Measurements from ENCODE around the gene BAHD1.
"Not testable (repeated sequence)": the region's sequence is repeated elsewhere in the genome, so short reads cannot be mapped to it uniquely, and the experiment has no call there.

Gene BAHD1

DNA sequence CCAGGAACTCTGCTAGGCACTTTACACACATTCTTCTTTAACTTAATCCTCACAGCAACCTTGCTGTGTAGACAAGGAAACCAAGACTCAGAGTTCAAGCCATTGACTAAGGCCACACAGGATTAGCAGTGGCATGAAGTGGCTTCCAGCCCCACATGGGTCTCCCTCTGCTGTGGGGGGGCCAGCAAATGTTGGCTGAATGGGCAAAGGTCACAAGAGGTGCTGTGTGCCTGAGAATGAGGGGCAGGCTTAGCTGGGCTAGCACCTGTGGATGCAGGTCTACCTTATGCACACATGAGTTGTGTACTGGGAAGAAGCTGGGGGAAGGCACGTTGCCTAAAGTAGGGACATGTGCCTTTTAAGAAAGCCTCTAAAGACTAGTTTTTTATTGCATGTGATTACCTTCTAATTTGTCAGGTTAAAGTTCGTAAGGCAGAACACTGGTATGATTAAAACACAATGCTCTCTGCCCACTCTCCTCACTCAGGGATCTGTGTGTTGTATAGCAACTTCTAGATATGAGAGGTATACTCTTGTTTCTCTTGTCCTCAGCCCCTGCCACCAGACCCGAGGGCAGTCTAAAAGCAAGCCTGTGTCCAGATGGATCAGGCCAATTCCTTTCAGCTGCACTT is 10.9 kb downstream of the BAHD1 start:
- Histone ChIP-seq H3K27ac (ENCODE audit: low read length) (no peak overlapping the region), H3K27me3 (ENCODE audit: low read depth, low read length) (no peaks in the 10 kb centered on the region), H3K4me1 (ENCODE audit: control insufficient read depth in 1 of 2, insufficient read depth in 2 of 2, low read length in 2 of 2) (peaks cover 13 to 21% of the 10 kb centered on the region in 2 donors), H3K9me3 (ENCODE audit: control insufficient read depth in 1 of 2, low read length in 2 of 2) (no peaks in the 10 kb centered on the region), H3K36me3 (ENCODE audit: control insufficient read depth in 1 of 2, insufficient read depth in 2 of 2, low read length in 2 of 2) (no peaks in the 10 kb centered on the region), H3K4me3 (ENCODE audit: low read depth in 1 of 2, low read length in 2 of 2) (no peak overlapping the region)

DNA sequence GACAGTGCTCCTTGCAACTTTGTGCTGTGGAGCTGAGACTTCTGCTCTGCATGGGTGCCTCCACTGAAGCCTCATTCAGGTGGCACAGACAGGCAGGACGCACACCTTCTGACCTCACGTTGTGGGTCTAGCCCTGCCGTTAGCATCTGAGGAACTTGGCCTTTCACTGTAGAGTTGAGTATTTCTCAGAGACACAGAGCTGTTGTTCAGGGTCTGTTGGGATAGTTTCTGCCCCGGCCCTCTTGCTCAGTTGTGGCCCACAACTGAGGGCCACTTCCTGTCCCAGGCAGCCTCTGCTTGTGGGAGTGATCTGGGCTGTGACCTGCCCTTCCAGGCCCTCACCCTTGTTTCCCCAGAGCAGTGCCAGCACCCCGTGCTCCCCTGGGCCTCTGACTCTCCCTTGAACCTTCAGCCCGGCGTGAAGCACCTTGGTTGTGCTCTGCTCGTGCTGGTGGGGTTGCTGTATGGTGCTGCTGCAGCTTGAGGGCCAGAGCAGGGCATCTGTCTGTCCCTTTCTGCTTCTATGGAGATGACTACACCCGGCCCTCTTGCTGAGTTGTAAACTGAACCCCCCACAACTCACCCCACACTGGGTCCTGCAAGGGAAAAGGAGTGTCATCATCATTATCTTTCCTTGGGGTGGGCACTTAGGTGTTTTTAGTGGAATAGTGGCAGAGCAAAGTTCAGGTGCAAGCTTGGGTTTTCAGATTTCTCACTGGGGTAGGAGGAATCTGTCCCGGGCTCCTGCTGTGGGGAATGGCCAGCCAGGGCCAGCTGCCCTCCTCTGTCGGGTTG is 11.7 kb downstream of the BAHD1 start:
- no peaks in the 10 kb centered on the region for H3K27me3 ChIP-seq (ENCODE audit: low read depth, low read length)
- peaks cover 13 to 21% of the 10 kb centered on the region in 2 donors for H3K4me1 ChIP-seq (ENCODE audit: control insufficient read depth in 1 of 2, insufficient read depth in 2 of 2, low read length in 2 of 2)
- H3K36me3 ChIP-seq (ENCODE audit: control insufficient read depth in 1 of 2, insufficient read depth in 2 of 2, low read length in 2 of 2) = no peaks in the 10 kb centered on the region
- no peak overlapping the region for H3K4me3 ChIP-seq (ENCODE audit: low read depth in 1 of 2, low read length in 2 of 2)
- H3K9me3 ChIP-seq (ENCODE audit: control insufficient read depth in 1 of 2, low read length in 2 of 2) = no peaks in the 10 kb centered on the region
- H3K27ac ChIP-seq (ENCODE audit: low read length) = no peak overlapping the region

DNA sequence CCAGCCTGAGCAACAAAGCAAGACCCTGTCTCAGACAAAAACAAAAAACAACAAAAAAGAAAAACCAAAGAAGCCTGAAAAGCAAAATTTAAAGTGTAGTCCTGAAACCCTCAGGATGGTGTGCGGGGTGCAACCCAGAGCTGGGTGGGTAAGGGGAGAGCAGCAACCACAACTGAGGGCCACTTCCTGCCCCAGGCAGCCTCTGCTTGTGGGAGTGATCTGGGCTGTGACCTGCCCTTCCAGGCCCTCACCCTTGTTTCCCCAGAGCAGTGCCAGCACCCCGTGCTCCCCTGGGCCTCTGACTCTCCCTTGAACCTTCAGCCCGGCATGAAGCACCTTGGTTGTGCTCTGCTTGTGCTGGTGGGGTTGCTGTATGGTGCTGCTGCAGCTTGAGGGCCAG is 13.2 kb downstream of the BAHD1 start:
- not testable (repeated sequence) for H3K9me3 ChIP-seq (ENCODE audit: control insufficient read depth in 1 of 2, low read length in 2 of 2); H3K27me3 ChIP-seq (ENCODE audit: low read depth, low read length); H3K36me3 ChIP-seq (ENCODE audit: control insufficient read depth in 1 of 2, insufficient read depth in 2 of 2, low read length in 2 of 2); H3K4me3 ChIP-seq (ENCODE audit: low read depth in 1 of 2, low read length in 2 of 2); H3K27ac ChIP-seq (ENCODE audit: low read length)
- peaks cover 13 to 21% of the 10 kb centered on the region in 2 donors for H3K4me1 ChIP-seq (ENCODE audit: control insufficient read depth in 1 of 2, insufficient read depth in 2 of 2, low read length in 2 of 2)

DNA sequence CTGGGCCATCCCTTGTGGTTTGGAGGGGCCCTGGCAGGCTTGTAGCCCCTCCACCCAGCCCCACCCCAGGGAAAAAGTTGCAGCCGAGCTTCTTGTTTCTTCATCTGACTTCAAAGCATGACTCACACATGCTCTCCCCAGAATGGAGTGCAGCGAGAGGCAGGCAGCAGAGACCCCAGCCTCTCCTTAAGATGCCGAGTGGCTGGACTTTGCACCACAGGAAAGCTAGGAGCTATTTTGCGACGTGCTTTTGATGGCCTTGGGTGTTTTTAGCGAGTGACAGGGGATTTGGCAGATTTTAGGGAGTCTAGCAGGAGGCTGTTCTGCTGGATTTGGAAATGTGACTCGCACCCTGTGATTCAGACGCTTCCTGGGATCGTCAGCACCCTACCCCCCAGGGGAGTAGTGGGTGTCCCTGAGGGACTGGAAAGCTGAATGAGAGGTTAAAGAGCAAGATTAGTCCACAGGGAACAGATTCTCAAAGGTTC is 14.2 kb downstream of the BAHD1 start:
- Histone ChIP-seq H3K27ac (ENCODE audit: low read length) (no peak overlapping the region), H3K9me3 (ENCODE audit: control insufficient read depth in 1 of 2, low read length in 2 of 2) (no peaks in the 10 kb centered on the region), H3K36me3 (ENCODE audit: control insufficient read depth in 1 of 2, insufficient read depth in 2 of 2, low read length in 2 of 2) (peaks cover under 1 to 16% of the 10 kb centered on the region in 2 donors), H3K4me3 (ENCODE audit: low read depth in 1 of 2, low read length in 2 of 2) (no peak overlapping the region), H3K27me3 (ENCODE audit: low read depth, low read length) (no peaks in the 10 kb centered on the region), H3K4me1 (ENCODE audit: control insufficient read depth in 1 of 2, insufficient read depth in 2 of 2, low read length in 2 of 2) (peaks cover 13 to 21% of the 10 kb centered on the region in 2 donors)

DNA sequence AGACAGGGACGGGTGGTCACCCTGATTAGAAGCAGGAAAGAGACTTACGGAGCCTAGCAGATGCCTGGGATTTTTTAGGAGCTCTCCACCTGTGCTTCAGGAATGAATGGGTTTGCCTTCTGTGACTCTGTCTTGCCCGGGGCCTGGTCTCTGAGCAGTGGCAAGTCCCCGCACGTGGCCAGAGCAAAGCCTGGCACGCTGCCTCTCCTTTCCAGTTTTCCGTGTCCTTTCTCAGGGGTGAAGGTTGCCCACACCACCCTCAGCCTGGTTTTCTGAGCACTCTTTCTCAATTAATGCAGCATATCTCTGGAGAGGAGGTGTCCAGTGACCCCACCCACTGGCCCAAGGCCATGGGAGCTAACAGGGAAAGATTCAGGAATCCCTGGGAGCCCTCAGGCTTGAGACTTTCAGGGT is 15.6 kb downstream of the BAHD1 start:
- no peak overlapping the region for H3K4me3 ChIP-seq (ENCODE audit: low read depth in 1 of 2, low read length in 2 of 2)
- H3K9me3 ChIP-seq (ENCODE audit: control insufficient read depth in 1 of 2, low read length in 2 of 2) = no peaks in the 10 kb centered on the region
- H3K36me3 ChIP-seq (ENCODE audit: control insufficient read depth in 1 of 2, insufficient read depth in 2 of 2, low read length in 2 of 2) = peaks cover 7 to 18% of the 10 kb centered on the region in 2 donors
- no peaks in the 10 kb centered on the region for H3K27me3 ChIP-seq (ENCODE audit: low read depth, low read length)
- no peak overlapping the region for H3K27ac ChIP-seq (ENCODE audit: low read length)
- peaks cover 12 to 21% of the 10 kb centered on the region in 2 donors for H3K4me1 ChIP-seq (ENCODE audit: control insufficient read depth in 1 of 2, insufficient read depth in 2 of 2, low read length in 2 of 2)

DNA sequence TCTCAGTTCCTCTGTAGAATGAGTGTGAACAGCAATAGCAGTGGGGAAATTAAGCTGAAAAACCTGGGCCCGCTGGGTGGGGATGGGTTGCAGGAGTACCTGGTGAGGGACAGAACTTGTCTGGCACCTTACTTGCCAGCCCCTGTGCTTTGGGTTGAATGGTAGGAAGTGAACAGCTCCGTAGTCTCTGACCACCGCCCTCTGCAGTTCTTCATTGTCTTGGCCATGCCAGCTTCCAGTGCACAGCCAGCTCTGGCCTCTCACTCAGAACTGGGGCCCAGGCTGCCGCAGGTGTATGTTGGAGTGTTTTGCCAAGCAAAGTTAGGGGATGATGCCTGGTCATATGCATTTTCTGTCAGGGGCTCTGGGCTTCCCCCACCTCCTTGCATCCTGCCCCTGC is 16.0 kb downstream of the BAHD1 start:
- H3K4me1 ChIP-seq (ENCODE audit: control insufficient read depth in 1 of 2, insufficient read depth in 2 of 2, low read length in 2 of 2) = peaks cover 7 to 21% of the 10 kb centered on the region in 2 donors
- no peaks in the 10 kb centered on the region for H3K9me3 ChIP-seq (ENCODE audit: control insufficient read depth in 1 of 2, low read length in 2 of 2)
- H3K36me3 ChIP-seq (ENCODE audit: control insufficient read depth in 1 of 2, insufficient read depth in 2 of 2, low read length in 2 of 2) = peaks cover 10 to 21% of the 10 kb centered on the region in 2 donors
- no peak overlapping the region for H3K4me3 ChIP-seq (ENCODE audit: low read depth in 1 of 2, low read length in 2 of 2)
- H3K27ac ChIP-seq (ENCODE audit: low read length) = no peak overlapping the region
- no peaks in the 10 kb centered on the region for H3K27me3 ChIP-seq (ENCODE audit: low read depth, low read length)

DNA sequence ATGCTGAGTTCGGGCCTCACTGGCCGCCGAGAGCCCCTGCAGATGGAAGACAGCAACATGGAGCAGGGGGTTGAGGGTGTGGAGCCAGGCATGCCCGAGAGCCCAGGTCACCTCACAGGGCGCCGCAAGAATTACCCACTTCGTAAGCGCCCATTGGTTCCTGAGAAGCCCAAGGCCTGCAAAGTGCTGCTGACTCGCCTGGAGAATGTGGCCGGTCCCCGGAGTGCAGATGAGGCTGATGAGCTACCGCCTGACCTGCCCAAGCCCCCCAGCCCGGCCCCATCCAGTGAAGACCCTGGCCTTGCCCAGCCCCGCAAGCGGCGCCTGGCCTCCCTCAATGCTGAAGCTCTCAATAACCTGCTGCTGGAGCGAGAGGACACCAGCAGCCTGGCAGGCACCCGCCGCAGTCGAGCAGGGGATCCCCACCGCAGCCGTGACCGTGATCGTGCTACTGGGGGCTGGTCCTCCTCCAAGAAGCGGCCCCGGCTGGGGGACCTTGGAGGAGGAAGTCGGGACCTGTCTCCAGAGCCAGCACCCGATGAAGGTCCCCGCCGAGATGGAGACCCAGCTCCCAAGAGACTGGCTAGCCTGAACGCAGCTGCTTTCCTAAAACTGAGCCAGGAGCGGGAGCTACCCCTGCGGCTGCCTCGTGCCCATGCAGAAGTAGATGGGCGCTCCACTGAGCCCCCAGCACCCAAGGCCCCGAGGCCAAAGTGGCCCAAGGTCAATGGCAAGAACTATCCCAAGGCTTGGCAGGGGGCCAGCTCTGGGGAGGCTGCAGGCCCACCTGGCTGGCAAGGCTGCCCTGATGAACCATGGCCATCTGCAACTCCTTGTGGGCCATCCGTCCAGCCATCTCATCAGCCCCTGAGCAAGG is 18.0 kb downstream of the BAHD1 start:
- H3K4me1 ChIP-seq (ENCODE audit: control insufficient read depth in 1 of 2, insufficient read depth in 2 of 2, low read length in 2 of 2) = peaks cover 4 to 14% of the 10 kb centered on the region in 2 donors
- no peaks in the 10 kb centered on the region for H3K9me3 ChIP-seq (ENCODE audit: control insufficient read depth in 1 of 2, low read length in 2 of 2)
- H3K4me3 ChIP-seq (ENCODE audit: low read depth in 1 of 2, low read length in 2 of 2) = no peak overlapping the region
- no peak overlapping the region for H3K27ac ChIP-seq (ENCODE audit: low read length)
- H3K27me3 ChIP-seq (ENCODE audit: low read depth, low read length) = no peaks in the 10 kb centered on the region
- peaks cover 19 to 34% of the 10 kb centered on the region in 2 donors for H3K36me3 ChIP-seq (ENCODE audit: control insufficient read depth in 1 of 2, insufficient read depth in 2 of 2, low read length in 2 of 2)

DNA sequence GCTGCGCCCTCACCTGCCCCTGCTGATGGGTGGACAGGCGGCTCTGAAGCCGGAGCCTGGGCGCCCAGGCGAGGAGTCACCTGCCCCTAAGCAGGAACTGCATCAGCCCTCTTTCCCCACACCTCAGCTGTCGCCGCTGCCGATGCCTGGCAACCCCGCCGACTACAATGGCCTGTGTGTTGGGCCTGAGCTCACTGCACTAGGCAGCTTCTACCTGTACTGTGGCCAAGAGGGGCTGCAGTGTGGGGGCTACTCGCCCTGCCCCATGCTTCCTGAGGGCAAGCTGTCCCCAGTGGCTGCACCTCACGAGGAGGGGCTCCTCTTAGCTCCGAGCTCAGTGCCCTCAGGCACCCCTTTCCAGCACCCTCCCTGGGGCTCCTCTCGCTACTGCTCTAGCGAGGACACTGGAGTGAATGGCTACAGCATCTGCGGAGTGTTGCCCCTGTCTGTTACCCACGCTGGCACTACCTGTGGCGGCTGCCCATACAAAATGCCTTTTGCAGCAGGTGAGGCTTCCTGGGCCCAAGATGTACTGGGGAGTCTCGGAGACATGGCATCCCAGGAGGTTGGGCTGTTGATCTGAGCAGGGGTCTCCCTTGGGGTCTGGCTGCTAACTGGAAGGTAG is 18.8 kb downstream of the BAHD1 start:
- Histone ChIP-seq H3K27me3 (ENCODE audit: low read depth, low read length) (no peaks in the 10 kb centered on the region), H3K4me3 (ENCODE audit: low read depth in 1 of 2, low read length in 2 of 2) (no peak overlapping the region), H3K4me1 (ENCODE audit: control insufficient read depth in 1 of 2, insufficient read depth in 2 of 2, low read length in 2 of 2) (peaks cover 4 to 11% of the 10 kb centered on the region in 2 donors), H3K9me3 (ENCODE audit: control insufficient read depth in 1 of 2, low read length in 2 of 2) (no peaks in the 10 kb centered on the region), H3K27ac (ENCODE audit: low read length) (no peak overlapping the region), H3K36me3 (ENCODE audit: control insufficient read depth in 1 of 2, insufficient read depth in 2 of 2, low read length in 2 of 2) (peaks cover 22 to 42% of the 10 kb centered on the region in 2 donors)

DNA sequence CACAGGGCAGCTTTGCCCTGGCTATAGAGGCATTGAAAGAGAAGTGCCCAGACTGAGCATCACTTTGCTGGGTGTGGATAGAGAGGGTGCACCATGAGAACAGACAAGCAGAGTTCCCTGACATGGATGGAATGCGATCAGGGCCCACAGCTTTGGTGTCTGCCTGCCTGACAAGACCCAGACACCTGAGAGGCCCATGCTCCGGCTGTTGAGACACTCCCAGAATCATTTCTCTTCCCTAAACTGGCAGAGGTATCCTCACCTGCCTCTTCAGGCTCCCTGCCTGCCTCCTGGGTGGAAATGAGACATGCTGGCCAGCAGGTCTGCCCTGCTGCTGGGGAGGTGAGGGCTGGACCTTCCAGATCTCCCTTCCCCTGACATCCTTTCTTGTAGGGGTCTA is 19.7 kb downstream of the BAHD1 start:
- no peak overlapping the region for H3K4me3 ChIP-seq (ENCODE audit: low read depth in 1 of 2, low read length in 2 of 2)
- no peaks in the 10 kb centered on the region for H3K9me3 ChIP-seq (ENCODE audit: control insufficient read depth in 1 of 2, low read length in 2 of 2)
- H3K36me3 ChIP-seq (ENCODE audit: control insufficient read depth in 1 of 2, insufficient read depth in 2 of 2, low read length in 2 of 2) = peaks cover 31 to 51% of the 10 kb centered on the region in 2 donors
- H3K4me1 ChIP-seq (ENCODE audit: control insufficient read depth in 1 of 2, insufficient read depth in 2 of 2, low read length in 2 of 2) = peaks cover 0 to 3% of the 10 kb centered on the region in 2 donors
- no peaks in the 10 kb centered on the region for H3K27me3 ChIP-seq (ENCODE audit: low read depth, low read length)
- H3K27ac ChIP-seq (ENCODE audit: low read length) = no peak overlapping the region

DNA sequence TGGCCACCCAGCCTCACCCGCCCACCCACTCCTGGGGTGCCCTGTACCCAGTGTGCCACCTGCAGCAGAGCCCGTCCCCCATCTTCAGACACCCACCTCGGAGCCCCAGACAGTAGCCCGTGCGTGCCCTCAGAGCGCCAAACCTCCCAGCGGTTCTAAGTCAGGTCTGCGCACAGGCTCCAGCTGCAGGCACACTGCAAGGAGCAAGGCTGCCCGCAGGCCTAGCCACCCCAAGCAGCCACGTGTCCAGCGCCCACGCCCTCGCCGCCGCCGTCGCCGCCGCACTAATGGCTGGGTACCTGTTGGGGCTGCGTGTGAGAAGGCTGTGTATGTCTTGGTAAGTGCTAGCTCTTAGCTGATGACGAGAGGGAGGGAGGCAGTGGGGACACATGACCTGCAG is 21.2 kb downstream of the BAHD1 start:
- no peaks in the 10 kb centered on the region for H3K9me3 ChIP-seq (ENCODE audit: control insufficient read depth in 1 of 2, low read length in 2 of 2)
- H3K27me3 ChIP-seq (ENCODE audit: low read depth, low read length) = no peaks in the 10 kb centered on the region
- peaks cover 34 to 66% of the 10 kb centered on the region in 2 donors for H3K36me3 ChIP-seq (ENCODE audit: control insufficient read depth in 1 of 2, insufficient read depth in 2 of 2, low read length in 2 of 2)
- no peak overlapping the region for H3K4me3 ChIP-seq (ENCODE audit: low read depth in 1 of 2, low read length in 2 of 2)
- H3K27ac ChIP-seq (ENCODE audit: low read length) = no peak overlapping the region
- H3K4me1 ChIP-seq (ENCODE audit: control insufficient read depth in 1 of 2, insufficient read depth in 2 of 2, low read length in 2 of 2) = no peaks in the 10 kb centered on the region

All from muscle layer of duodenum (tissue), 2 donors.